ENCODE measurements around the gene NDUFS5.

DNA sequence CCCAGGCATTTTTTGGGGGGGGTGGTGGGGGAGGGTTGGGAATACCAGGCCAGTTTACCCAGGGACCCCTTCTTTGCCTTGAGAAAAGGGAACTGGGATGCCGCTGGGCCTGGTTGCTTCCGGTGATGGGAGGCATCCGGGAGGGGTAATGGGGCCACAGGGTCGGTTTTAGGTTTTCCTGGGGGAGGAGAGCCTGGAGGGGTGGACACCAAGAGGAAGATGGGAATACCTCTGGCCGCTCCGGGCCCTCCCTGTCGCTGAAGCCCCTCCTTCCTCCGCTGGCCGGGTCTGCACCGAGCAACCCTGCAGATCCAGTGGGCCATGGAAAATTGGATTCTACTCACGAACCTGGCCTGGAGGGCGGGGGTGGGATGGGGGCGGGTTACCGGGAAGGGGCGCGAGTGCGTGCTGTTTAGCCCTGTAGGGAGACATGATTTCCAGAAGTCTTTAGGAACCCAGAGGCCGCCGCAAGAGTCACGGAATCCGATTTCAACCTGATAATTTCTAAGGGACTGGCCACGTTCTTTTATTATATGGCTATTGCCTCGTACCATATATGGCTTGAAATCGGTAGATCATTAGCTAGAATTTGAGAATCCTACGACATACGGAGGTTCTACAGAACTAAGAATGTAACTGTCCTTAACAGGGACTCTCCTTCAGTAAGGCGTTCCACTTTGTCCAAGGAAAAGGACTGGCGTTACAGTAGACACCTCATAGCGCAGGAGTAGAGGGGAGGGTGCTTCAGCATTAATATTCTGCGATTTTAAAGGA, 34.3 kb upstream of the NDUFS5 start:
- no peak for TF ChIP-seq POLR2A (IDR thresholded peaks at IDR 0.05)
- TF ChIP-seq, protein P1, sequence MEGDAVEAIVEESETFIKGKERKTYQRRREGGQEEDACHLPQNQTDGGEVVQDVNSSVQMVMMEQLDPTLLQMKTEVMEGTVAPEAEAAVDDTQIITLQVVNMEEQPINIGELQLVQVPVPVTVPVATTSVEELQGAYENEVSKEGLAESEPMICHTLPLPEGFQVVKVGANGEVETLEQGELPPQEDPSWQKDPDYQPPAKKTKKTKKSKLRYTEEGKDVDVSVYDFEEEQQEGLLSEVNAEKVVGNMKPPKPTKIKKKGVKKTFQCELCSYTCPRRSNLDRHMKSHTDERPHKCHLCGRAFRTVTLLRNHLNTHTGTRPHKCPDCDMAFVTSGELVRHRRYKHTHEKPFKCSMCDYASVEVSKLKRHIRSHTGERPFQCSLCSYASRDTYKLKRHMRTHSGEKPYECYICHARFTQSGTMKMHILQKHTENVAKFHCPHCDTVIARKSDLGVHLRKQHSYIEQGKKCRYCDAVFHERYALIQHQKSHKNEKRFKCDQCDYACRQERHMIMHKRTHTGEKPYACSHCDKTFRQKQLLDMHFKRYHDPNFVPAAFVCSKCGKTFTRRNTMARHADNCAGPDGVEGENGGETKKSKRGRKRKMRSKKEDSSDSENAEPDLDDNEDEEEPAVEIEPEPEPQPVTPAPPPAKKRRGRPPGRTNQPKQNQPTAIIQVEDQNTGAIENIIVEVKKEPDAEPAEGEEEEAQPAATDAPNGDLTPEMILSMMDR (IDR thresholded peaks at IDR 0.05) = no peak

Data from sigmoid colon (tissue), 3 donors.